A549 (cell line): ENCODE results near the gene ARHGAP42. TPM values are rescaled to one million over a fixed set of nuclear protein-coding genes. Genes with fewer than 3 reads are reported as not detected.

Source experiments
- ATAC-seq, 2 experiments: fragments of 200-7000 bp in 1 of 2; fragments of >200 bp in 1 of 2; cut with Nextera tagmentation in 1 of 2; cut with Tn5 transposase in 1 of 2; 3 replicates each; pipeline versions ENCODE4 v1.8.0 to v1.9.1; 2018 to 2020; ENCODE audit warnings: mild to moderate bottlenecking in 1 of 2, moderate library complexity in 1 of 2
- CTCF ChIA-PET: fragments of 300-600 bp; sonication (Branson Sonifier 250); formaldehyde crosslinking; extraction: SDS; loops from one replicate; lab custom pipeline; 2021; ENCODE audit warnings: antibody characterized with exemption, inconsistent platforms; lab: Yijun Ruan, JAX
- POLR2A ChIA-PET: fragments of 350-600 bp; formaldehyde crosslinking; extraction: SDS; loops from one replicate; lab custom pipeline; 2021; ENCODE audit warnings: antibody characterized with exemption, inconsistent platforms; lab: Yijun Ruan, JAX
- DNase-seq, 2 experiments: peaks; one replicate each; pipeline versions ENCODE4 v3.0.0 to v3.0.0-alpha.2; 2011 to 2016; ENCODE audit warnings: low read depth in 1 of 2, low spot score in 1 of 2
- FAIRE-seq: peaks from 2 replicates; lab custom pipeline; 2011; peaks lifted over from hg19 to GRCh38; lab: Jason Lieb, UNC
- H3K27ac ChIP-seq, 2 experiments: fragments of >200 bp; sonication (Bioruptor Twin); formaldehyde crosslinking; 3 replicates each; pipeline ENCODE4 v1.5.1; 2016 to 2017
- H3K4me1 ChIP-seq: fragments of >200 bp; sonication (Bioruptor Twin); formaldehyde crosslinking; 3 replicates; pipeline ENCODE4 v1.6.1; 2016
- H3K4me2 ChIP-seq: fragments of >200 bp; sonication (Bioruptor Twin); formaldehyde crosslinking; 3 replicates; pipeline ENCODE4 v1.6.1; 2016
- H3K4me3 ChIP-seq: fragments of >200 bp; sonication (Bioruptor Twin); formaldehyde crosslinking; 3 replicates; pipeline ENCODE4 v1.5.1; 2016
- H3K9me3 ChIP-seq: fragments of >200 bp; sonication (Bioruptor Twin); formaldehyde crosslinking; 3 replicates; pipeline ENCODE4 v1.6.1; 2016
- BHLHE40 ChIP-seq: IDR thresholded peaks from 2 replicates; pipeline ENCODE4 v1.6.1; 2012; ENCODE audit warnings: low read depth, low read length, inconsistent platforms
- CBX8 ChIP-seq: fragments of 200-600 bp; sonication (generic); IDR thresholded peaks from 2 replicates; pipeline ENCODE4 v1.6.1; 2016
- CHD4 ChIP-seq: fragments of 200-600 bp; sonication (generic); IDR thresholded peaks from 2 replicates; pipeline ENCODE4 v1.6.1; 2016; ENCODE audit warnings: antibody characterized with exemption, mild to moderate bottlenecking, borderline replicate concordance
- EHMT2 ChIP-seq: fragments of 200-600 bp; sonication (generic); IDR thresholded peaks from 2 replicates; pipeline ENCODE4 v1.6.1; 2016; ENCODE audit warnings: antibody characterized with exemption, low read depth, mild to moderate bottlenecking, moderate library complexity
- FOSL2 ChIP-seq, 2 experiments: fragments of 450-650 bp in 1 of 2; fragments of >200 bp in 1 of 2; sonication (Bioruptor Twin) in 1 of 2; formaldehyde crosslinking; IDR thresholded peaks; 2 replicates each; pipeline versions ENCODE4 v1.5.0 to v1.6.1; 2016 to 2020; ENCODE audit warnings: mild to moderate bottlenecking in 1 of 2, moderate library complexity in 1 of 2
- FOXS1 ChIP-seq: fragments of 250-450 bp; sonication (Bioruptor Pico); IDR thresholded peaks from 2 replicates; pipeline ENCODE4 v1.5.0; 2020; ENCODE audit warnings: mild to moderate bottlenecking, moderate library complexity
- GATA3 ChIP-seq: IDR thresholded peaks from 2 replicates; pipeline ENCODE4 v1.6.1; 2012; ENCODE audit warnings: borderline replicate concordance
- HOXA7 ChIP-seq: fragments of 250-450 bp; sonication (Bioruptor Pico); IDR thresholded peaks from 2 replicates; pipeline ENCODE4 v1.5.0; 2020; ENCODE audit warnings: mild to moderate bottlenecking, moderate library complexity
- HOXB5 ChIP-seq: fragments of 250-450 bp; sonication (Bioruptor Pico); IDR thresholded peaks from 2 replicates; pipeline ENCODE4 v1.5.0; 2020; ENCODE audit warnings: mild to moderate bottlenecking, moderate library complexity
- JUN ChIP-seq, 2 experiments: fragments of >200 bp; sonication (Bioruptor Twin); formaldehyde crosslinking; IDR thresholded peaks; 2 replicates in 1 of 2; 3 replicates in 1 of 2; pipeline ENCODE4 v1.6.1; 2016 to 2017
- KDM1A ChIP-seq: fragments of 200-600 bp; sonication (generic); IDR thresholded peaks from 2 replicates; pipeline ENCODE4 v1.6.1; 2016; ENCODE audit warnings: low read depth, mild to moderate bottlenecking
- KDM5A ChIP-seq: fragments of 200-600 bp; sonication (generic); IDR thresholded peaks from 2 replicates; pipeline ENCODE4 v1.6.1; 2016; ENCODE audit warnings: antibody characterized with exemption, mild to moderate bottlenecking
- MAFK ChIP-seq: fragments of 450-650 bp; IDR thresholded peaks from 2 replicates; pipeline ENCODE4 v1.6.1; 2014; ENCODE audit not compliant: partially characterized antibody
- MAZ ChIP-seq: fragments of 150-350 bp; IDR thresholded peaks from 2 replicates; pipeline ENCODE4 v1.6.1; 2014; ENCODE audit warnings: antibody characterized with exemption, low read depth, low read length, borderline replicate concordance
- NPAS2 ChIP-seq: fragments of 250-450 bp; sonication (Bioruptor Pico); IDR thresholded peaks from 2 replicates; pipeline ENCODE4 v1.8.0; 2022; ENCODE audit warnings: mild to moderate bottlenecking, moderate library complexity, borderline replicate concordance
- RARB ChIP-seq: fragments of 250-450 bp; sonication (Bioruptor Pico); IDR thresholded peaks from 2 replicates; pipeline ENCODE4 v1.8.0; 2021; ENCODE audit warnings: mild to moderate bottlenecking, moderate library complexity
- RCOR1 ChIP-seq: fragments of 150-350 bp; IDR thresholded peaks from 2 replicates; pipeline ENCODE4 v1.6.1; 2014; ENCODE audit warnings: antibody characterized with exemption, low read length, low read depth
- RFX5 ChIP-seq: fragments of 450-650 bp; IDR thresholded peaks from 2 replicates; pipeline ENCODE4 v1.7.1; 2014; ENCODE audit warnings: antibody characterized with exemption, mild to moderate bottlenecking, moderate library complexity
- RNF2 ChIP-seq: fragments of 200-600 bp; sonication (generic); IDR thresholded peaks from 2 replicates; pipeline ENCODE4 v1.6.1; 2016; ENCODE audit warnings: low read depth, mild to moderate bottlenecking, antibody characterized with exemption, moderate library complexity, borderline replicate concordance
- SMC3 ChIP-seq: fragments of >200 bp; sonication (Bioruptor Twin); formaldehyde crosslinking; IDR thresholded peaks from 3 replicates; pipeline ENCODE4 v1.6.1; 2018; ENCODE audit warnings: inconsistent platforms
- TFCP2L1 ChIP-seq: fragments of 250-450 bp; sonication (Bioruptor Pico); IDR thresholded peaks from 2 replicates; pipeline ENCODE4 v1.5.0; 2021; ENCODE audit warnings: mild to moderate bottlenecking
- USF2 ChIP-seq: fragments of 450-650 bp; IDR thresholded peaks from 2 replicates; pipeline ENCODE4 v1.6.1; 2014; ENCODE audit warnings: antibody characterized with exemption
- ZC3H11A ChIP-seq: fragments of 450-650 bp; IDR thresholded peaks from 2 replicates; pipeline ENCODE4 v1.6.1; 2014; ENCODE audit warnings: antibody characterized with exemption, mild to moderate bottlenecking
- ZFP36 ChIP-seq: fragments of 450-650 bp; IDR thresholded peaks from 2 replicates; pipeline ENCODE4 v1.6.1; 2014; ENCODE audit warnings: borderline replicate concordance; ENCODE audit not compliant: partially characterized antibody
- ZNF302 ChIP-seq: fragments of 250-450 bp; sonication (Bioruptor Pico); IDR thresholded peaks from 2 replicates; pipeline ENCODE4 v1.9.0; 2021; ENCODE audit warnings: inconsistent platforms, mild to moderate bottlenecking, moderate library complexity
- ZSCAN20 ChIP-seq: fragments of 250-450 bp; sonication (Bioruptor Pico); IDR thresholded peaks from 2 replicates; pipeline ENCODE4 v1.8.0; 2022; ENCODE audit warnings: mild to moderate bottlenecking, moderate library complexity
- WGBS: methylation state at CpG from one replicate; pipeline ENCODE4 v1.1.6; 2017; ENCODE audit errors: missing lambda C conversion rate; 5-methylcytosine and 5-hydroxymethylcytosine counted together
- polyA plus RNA-seq, 4 experiments: library from polyadenylated mRNA; depleted of rRNA in 3 of 4; stranded (reverse); fragments of >200 nt; fragmentation: RNase III in 1 of 4; extraction: RNeasy Plus Mini Kit Qiagen cat#74134 plus additional on column Dnase treatment in 1 of 4; gene quantifications; 2 replicates in 3 of 4; 3 replicates in 1 of 4; pipeline ENCODE4 v1.2.3, GENCODE V29; 2011 to 2017
- TF ChIP-seq, protein P1 (sequence below): IDR thresholded peaks from 2 replicates; pipeline ENCODE4 v1.6.1; 2012
- TF ChIP-seq, protein P2 (sequence below): fragments of >200 bp; sonication (Bioruptor Twin); formaldehyde crosslinking; IDR thresholded peaks from 3 replicates; pipeline ENCODE4 v1.6.1; 2016

The ARHGAP42 gene
- polyA plus RNA-seq, 2 of the 4 experiments (the other 2 are of a cell fraction): 5.1 to 17.0 TPM

DNA sequence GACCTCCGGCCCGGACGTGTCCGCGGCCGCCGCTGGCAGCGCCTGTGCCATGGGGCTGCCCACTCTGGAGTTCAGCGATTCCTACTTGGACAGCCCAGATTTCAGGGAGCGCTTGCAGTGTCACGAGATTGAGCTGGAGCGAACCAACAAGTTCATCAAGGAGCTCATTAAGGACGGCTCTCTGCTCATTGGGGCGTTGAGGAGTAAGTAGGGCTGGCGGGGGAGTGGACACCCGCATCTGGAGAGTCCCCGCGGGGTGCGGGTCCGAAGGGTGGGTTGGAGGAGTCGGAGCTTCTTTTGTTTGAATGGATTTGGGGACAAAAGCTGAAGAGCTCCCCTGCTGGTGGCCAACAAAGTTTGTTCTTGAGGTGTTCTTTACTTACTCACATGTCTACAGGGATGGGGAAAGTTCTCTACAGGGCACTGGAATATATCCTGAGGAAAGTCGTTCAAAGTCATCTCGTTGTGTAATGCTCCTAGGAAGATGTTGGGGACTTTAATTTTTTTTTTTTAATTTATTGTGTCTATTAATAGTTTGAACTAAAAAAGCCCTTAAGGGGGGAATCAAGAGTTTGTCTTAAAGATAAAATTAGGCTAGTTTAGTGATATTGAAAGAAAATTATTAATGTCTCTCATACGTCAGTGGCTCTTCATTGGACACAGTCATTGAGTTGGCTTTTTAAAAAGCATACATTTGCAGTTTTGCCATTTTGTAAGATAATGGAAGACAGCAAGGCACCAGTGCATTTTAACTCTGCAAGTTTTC, 725 bp downstream of the ARHGAP42 start (continued):
- TF ChIP-seq BHLHE40 (no peak), ZFP36 (no peak), SMC3 (peak; percentile 36), RFX5 (no peak), RNF2 (no peak), RARB (no peak), CHD4 (no peak), ZC3H11A (no peak)
- TF ChIP-seq, protein P1, sequence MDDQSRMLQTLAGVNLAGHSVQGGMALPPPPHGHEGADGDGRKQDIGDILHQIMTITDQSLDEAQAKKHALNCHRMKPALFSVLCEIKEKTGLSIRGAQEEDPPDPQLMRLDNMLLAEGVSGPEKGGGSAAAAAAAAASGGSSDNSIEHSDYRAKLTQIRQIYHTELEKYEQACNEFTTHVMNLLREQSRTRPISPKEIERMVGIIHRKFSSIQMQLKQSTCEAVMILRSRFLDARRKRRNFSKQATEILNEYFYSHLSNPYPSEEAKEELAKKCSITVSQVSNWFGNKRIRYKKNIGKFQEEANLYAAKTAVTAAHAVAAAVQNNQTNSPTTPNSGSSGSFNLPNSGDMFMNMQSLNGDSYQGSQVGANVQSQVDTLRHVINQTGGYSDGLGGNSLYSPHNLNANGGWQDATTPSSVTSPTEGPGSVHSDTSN: no peak
- TF ChIP-seq, all 56 proteins: peak for 5

DNA sequence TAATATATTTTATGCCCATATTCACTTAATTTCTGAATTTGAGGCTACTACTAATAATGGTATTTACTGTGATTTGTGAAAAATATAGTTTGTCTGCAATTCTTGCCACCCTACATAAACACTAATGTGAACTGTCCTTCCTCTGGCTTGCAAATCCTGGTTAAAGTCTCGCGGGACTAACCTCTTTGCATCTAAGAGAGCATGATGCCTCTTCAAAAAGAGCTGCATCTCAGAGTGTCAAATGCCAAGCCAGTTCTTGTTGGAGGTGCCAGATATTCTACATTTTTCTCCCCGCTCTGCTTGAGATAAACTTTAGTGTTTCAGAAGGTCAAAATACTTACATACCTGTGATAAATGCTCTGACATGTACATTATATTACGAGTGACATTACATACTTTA, 2.1 kb downstream of the ARHGAP42 start:
- no peak for FAIRE-seq
- POLR2A ChIA-PET: no interaction called here
- ATAC-seq: no peak
- DNase-seq: no peak
- CTCF ChIA-PET: interaction anchor here (0.8 to 1.8 kb wide), 4 partner anchors 9 to 166 kb away, joined by 3 to 11 read pairs (median 4); no protein-coding TSS in a partner anchor
- Histone ChIP-seq H3K9me3 (no peaks in the 10 kb centered on the region), H3K4me3 (peak overlapping the region; percentile 77), H3K4me1 (peaks cover 46% of the 10 kb centered on the region), H3K4me2 (peak overlapping the region; percentile 89), H3K27ac (peak overlapping the region in 1 of 2 experiments; percentile 39; a peak in 1 of 6 replicates)
- TF ChIP-seq MAFK (no peak), HOXB5 (CRISPR knock-in tag) (no peak), KDM1A (no peak), FOSL2 (IDR thresholded peaks at IDR 0.05) (no peak), FOSL2 (CRISPR knock-in tag; IDR thresholded peaks at IDR 0.05) (no peak), TFCP2L1 (CRISPR knock-in tag) (no peak), FOXS1 (CRISPR knock-in tag) (no peak), RCOR1 (no peak), MAZ (no peak), NPAS2 (CRISPR knock-in tag) (no peak), EHMT2 (no peak), KDM5A (no peak), HOXA7 (CRISPR knock-in tag) (no peak), BHLHE40 (no peak), ZSCAN20 (CRISPR knock-in tag) (no peak), ZNF302 (CRISPR knock-in tag) (no peak), GATA3 (no peak), JUN (IDR thresholded peaks at IDR 0.05) (no peak), CBX8 (no peak), USF2 (no peak)
- TF ChIP-seq, protein P2, sequence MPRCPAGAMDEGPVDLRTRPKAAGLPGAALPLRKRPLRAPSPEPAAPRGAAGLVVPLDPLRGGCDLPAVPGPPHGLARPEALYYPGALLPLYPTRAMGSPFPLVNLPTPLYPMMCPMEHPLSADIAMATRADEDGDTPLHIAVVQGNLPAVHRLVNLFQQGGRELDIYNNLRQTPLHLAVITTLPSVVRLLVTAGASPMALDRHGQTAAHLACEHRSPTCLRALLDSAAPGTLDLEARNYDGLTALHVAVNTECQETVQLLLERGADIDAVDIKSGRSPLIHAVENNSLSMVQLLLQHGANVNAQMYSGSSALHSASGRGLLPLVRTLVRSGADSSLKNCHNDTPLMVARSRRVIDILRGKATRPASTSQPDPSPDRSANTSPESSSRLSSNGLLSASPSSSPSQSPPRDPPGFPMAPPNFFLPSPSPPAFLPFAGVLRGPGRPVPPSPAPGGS: no peak
- WGBS: 88% methylated on average over 4 of the region's 4 CpGs
